ENCODE data around the gene CACNA1B. TPM values are rescaled to one million over a fixed set of nuclear protein-coding genes. Genes with fewer than 3 reads are reported as not detected.

CACNA1B gene
- total and polyA plus RNA-seq, 2 of the 4 experiments (the other 2 are of a cell fraction): 0.02 TPM; not detected in 1

DNA sequence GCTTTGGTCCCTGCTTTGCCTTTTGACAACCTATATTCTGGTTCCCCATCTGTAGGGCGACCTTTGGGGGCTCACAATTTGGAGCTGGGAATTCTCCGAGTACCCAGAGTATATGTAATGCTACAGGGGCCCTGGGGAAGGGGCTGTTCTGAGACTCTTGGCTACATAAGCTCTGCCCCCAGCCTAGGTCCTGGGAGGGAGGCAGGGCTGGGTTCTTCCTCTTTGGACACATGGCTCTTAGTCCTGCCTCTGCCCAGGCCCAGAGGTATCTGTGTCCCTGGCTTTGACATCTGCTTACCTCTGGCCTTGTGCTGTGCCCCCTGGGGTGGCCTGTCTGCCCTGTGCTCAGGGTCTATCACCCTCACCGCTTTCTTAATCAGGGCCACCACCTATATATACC is 181.6 kb downstream of the CACNA1B start:
- no peak overlapping the region for H2AFZ ChIP-seq (replicated peaks; ENCODE audit: low read length, poor library complexity)

More for the DNA sequence above, 181.6 kb downstream of the CACNA1B start:
- POLR2A ChIA-PET (ENCODE audit: unreplicated experiment): no interaction called here
- no peak overlapping the region for H3K14ac ChIP-seq (replicated peaks; ENCODE audit: low read depth, low read length)
- H2AK5ac ChIP-seq (ENCODE audit: low read depth, low read length): no peak overlapping the region
- H3K9me1 ChIP-seq (ENCODE audit: insufficient read depth, low read length): no peaks in the 10 kb centered on the region
- dilution Hi-C loops (cut with HindIII; ENCODE audit: low sequenced_read_pairs, unreplicated experiment): no loop called here
- H3K23ac ChIP-seq (ENCODE audit: low read depth, low read length): no peak overlapping the region
- H2BK120ac ChIP-seq (ENCODE audit: low read depth, low read length): no peak overlapping the region
- H2BK20ac ChIP-seq (ENCODE audit: low read depth, low read length): no peak overlapping the region
- intact Hi-C loops (cut with micrococcal nuclease): no loop called here
- BruUV-seq (replicated peaks): no TSS peak
- H3K9ac ChIP-seq (ENCODE audit: low read depth, low read length): no peak overlapping the region
- no peaks in the 10 kb centered on the region for H4K20me1 ChIP-seq (ENCODE audit: insufficient read depth, low read length)
- no peak overlapping the region for H3K18ac ChIP-seq (ENCODE audit: low read depth, low read length)
- H2AK9ac ChIP-seq (replicated peaks; ENCODE audit: low read depth, low read length, poor library complexity): no peak overlapping the region
- H3K4me2 ChIP-seq (ENCODE audit: low read depth, low read length): no peak overlapping the region
- H2BK5ac ChIP-seq (ENCODE audit: low read depth, low read length, poor library complexity, severe bottlenecking): no peak overlapping the region
- ATAC-seq (ENCODE audit: low read depth): no peak
- DNase-seq: no peak
- H3K4me3 ChIP-seq (ENCODE audit: insufficient read depth, low read depth, low read length): no peak overlapping the region
- in situ Hi-C loops (cut with MboI; ENCODE audit: low sequenced_read_pairs): no loop called here
- H4K8ac ChIP-seq (ENCODE audit: low read depth in 2 of 2, low read length in 2 of 2): no peak overlapping the region
- H3K4ac ChIP-seq (ENCODE audit: low read depth, low read length): no peak overlapping the region
- TF ChIP-seq MAZ (IDR thresholded peaks at IDR 0.05; ENCODE audit: borderline replicate concordance, low read depth, low read length) (no peak), NFE2L2 (IDR thresholded peaks at IDR 0.05; ENCODE audit: low read depth, low read length) (no peak), FOS (IDR thresholded peaks at IDR 0.05; ENCODE audit: low read depth, low read length) (no peak)
- WGBS, 2 experiments (ENCODE audit: extremely low coverage in 2 of 2, insufficient read length in 1 of 2): no CpG with 5 or more reads among the region's 3 CpGs
- no peak overlapping the region for H3K27ac ChIP-seq (ENCODE audit: insufficient read depth, low read length)
- no peaks in the 10 kb centered on the region for H3K4me1 ChIP-seq (ENCODE audit: control insufficient read depth, insufficient read depth, low read length)
- no peak overlapping the region for H2BK15ac ChIP-seq (ENCODE audit: low read depth, low read length)
- no peaks in the 10 kb centered on the region for H3K79me1 ChIP-seq (ENCODE audit: low read depth in 1 of 2, low read length in 2 of 2)
- no peaks in the 10 kb centered on the region for H3K27me3 ChIP-seq (ENCODE audit: control insufficient read depth, insufficient read depth, low read length)
- H3K9me3 ChIP-seq (ENCODE audit: control insufficient read depth, insufficient read depth, low read length): peaks cover 57% of the 10 kb centered on the region
- CTCF ChIA-PET: no interaction called here
- no peak overlapping the region for H4K5ac ChIP-seq (ENCODE audit: low read depth, low read length)
- H3K56ac ChIP-seq (ENCODE audit: extremely low read depth, insufficient read depth, low read length): no peak overlapping the region
- H4K91ac ChIP-seq (ENCODE audit: insufficient read depth, low read depth, low read length): no peak overlapping the region
- no peaks in the 10 kb centered on the region for H3K36me3 ChIP-seq (ENCODE audit: control insufficient read depth, insufficient read depth, low read length)

Data from IMR-90 (cell line).